Measurements from ENCODE around the gene PMPCA.

PMPCA gene

DNA sequence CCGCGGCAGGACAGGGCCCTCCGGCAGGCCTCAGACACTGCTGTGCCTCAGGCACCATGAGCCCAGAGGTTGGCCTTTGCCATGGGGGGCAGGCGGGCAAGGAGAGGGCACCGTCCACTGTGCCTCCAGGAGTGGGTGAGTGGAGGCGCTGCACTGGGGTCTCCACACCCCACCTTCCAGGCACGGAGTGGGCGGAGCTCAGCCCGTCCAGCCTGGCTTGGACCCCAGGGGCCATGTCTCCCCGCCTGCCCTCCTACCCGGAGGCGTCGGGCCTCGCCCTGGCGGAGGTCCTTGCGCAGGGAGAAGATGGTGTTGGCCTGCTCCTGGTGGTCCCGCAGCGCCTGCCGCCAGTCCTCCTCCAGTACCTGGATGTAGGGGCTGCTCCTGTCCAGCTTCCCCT is 40.4 kb upstream of the PMPCA start:
- no peaks in the 10 kb centered on the region for H3K36me3 Mint-ChIP-seq (ENCODE audit: low read depth)
- peaks cover 4% of the 10 kb centered on the region for H3K4me1 Mint-ChIP-seq (ENCODE audit: low read depth)
- H3K27ac Mint-ChIP-seq = no peak overlapping the region
- H3K9me3 Mint-ChIP-seq = no peaks in the 10 kb centered on the region
- no peaks in the 10 kb centered on the region for H3K27me3 Mint-ChIP-seq
- no peak overlapping the region for H3K4me3 Mint-ChIP-seq

DNA sequence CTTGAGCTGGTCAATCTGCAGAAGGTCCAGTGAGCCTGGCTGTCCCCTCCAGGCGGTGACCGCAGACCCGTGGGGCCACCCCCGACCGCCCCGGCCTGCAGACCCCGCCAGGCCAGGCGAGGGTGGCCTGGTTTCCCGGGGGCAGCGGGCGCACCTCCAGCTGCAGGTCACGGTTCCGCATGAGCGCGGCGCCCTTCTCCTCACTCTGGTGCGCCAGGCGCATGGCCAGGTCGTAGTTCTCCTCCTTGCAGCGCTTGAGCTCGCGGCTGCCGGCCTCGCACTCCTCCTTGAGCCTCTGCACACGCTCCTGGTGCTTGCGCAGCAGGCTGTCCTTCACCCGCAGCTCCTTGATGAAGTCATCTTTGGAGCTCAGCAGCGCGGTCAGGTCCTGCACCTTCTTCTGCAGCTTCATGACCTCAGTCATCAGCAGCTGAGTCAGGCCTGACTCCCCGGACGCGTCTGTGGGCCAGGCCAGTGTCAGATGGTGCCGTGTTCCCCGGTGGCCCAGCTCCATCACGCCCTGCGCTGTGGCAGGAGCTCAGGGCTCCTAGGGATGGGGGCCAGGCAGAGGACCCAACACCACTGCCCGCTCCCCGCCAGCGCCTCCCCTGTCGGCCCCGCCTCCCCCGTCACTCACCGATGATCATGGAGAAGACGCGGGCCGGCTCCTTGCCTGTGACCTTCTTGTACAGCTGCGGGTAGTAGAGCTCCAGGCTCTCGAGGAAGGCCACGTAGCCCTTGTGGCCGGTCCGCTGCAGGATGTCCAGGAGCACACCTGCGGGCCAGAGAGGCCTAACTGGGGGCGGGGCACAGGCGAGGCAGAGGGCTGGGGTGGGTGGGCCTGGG is 39.5 kb upstream of the PMPCA start:
- Mint-ChIP-seq H3K27ac (no peak overlapping the region), H3K4me1 (ENCODE audit: low read depth) (peaks cover 4% of the 10 kb centered on the region), H3K36me3 (ENCODE audit: low read depth) (no peaks in the 10 kb centered on the region), H3K27me3 (no peaks in the 10 kb centered on the region), H3K4me3 (no peak overlapping the region), H3K9me3 (no peaks in the 10 kb centered on the region)

DNA sequence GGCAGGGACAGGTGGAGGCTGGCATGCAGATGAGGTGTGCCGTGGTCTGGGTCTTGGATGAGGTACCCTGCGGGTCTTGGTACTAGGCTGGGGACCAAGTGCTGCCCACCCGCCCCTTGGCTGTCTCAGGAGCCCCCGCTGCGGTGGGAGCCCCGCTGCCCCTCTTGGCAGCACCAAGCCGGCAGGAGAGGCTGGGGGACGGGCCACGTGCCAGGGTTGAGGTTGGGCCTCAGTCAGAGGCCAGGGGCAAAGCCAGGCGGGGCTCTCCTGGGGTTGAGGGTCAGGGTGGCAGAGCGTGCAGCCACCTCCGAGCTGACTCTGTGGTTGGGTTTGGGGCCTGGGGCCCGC is 39.0 kb upstream of the PMPCA start:
- H3K27me3 Mint-ChIP-seq = no peaks in the 10 kb centered on the region
- no peak overlapping the region for H3K4me3 Mint-ChIP-seq
- no peak overlapping the region for H3K27ac Mint-ChIP-seq
- H3K36me3 Mint-ChIP-seq (ENCODE audit: low read depth) = no peaks in the 10 kb centered on the region
- no peaks in the 10 kb centered on the region for H3K9me3 Mint-ChIP-seq
- peaks cover 4% of the 10 kb centered on the region for H3K4me1 Mint-ChIP-seq (ENCODE audit: low read depth)

DNA sequence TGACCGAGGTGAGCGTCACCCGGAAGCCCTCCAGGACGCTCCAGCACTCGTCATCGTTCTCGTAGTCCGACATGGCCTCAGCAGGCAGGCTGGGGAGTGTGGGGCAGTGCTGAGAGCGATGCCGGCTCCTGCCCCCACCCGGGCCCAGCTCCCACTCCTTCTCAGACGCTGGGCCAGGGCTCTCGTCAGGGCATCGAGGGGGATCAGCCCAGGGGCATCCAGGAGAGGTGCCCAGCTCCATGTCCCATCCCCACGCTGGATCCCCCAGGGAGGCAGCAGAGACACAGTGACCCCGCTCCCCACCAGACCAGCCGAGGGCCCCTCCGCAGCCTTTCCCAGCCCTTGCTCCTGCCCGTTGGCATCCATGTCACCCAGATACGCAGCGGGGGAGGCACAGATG is 38.5 kb upstream of the PMPCA start:
- H3K27me3 Mint-ChIP-seq = no peaks in the 10 kb centered on the region
- peaks cover 4% of the 10 kb centered on the region for H3K4me1 Mint-ChIP-seq (ENCODE audit: low read depth)

DNA sequence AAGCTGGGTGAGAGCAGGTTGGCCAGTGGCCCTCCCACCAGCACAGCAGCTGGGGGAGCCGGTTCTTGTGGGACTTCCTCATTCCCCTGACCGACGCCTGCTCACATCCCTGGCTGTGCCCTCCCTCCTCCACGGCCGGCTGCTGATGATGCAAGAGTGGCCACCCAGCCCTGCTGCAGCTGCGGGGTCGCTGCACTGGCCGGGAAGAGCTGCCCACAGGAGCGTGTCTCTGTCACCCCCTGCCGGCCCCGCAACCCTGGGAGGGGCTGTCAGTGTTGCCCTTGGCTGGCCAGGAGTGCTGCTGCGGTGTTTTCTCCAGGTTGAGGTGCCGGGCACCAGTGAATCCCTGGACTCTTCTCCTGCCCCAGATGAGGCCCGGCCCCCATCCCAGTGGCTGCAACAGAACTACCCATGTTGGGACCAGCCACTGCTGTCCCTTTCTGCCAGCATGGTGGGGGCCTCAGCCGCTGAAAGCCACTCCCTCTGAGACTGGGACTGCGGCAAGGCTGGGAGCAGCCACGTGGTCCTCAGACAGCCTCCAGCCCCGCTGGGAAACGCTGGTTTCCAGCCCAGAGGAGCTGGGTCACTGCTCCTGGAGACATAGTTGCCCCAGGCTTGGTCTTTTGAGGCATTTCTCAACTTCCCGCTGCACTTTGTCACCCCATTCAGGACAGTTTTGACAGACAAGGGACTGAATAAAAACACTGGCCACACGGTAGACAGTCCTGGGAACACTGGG is 37.7 kb upstream of the PMPCA start:
- Mint-ChIP-seq H3K27me3 (no peaks in the 10 kb centered on the region), H3K4me1 (ENCODE audit: low read depth) (peaks cover 4% of the 10 kb centered on the region), H3K9me3 (no peaks in the 10 kb centered on the region), H3K36me3 (ENCODE audit: low read depth) (no peaks in the 10 kb centered on the region), H3K4me3 (peak overlapping the region; percentile 52), H3K27ac (no peak overlapping the region)

More for the DNA sequence above, 38.5 kb upstream of the PMPCA start:
- H3K9me3 Mint-ChIP-seq = no peaks in the 10 kb centered on the region
- H3K27ac Mint-ChIP-seq = no peak overlapping the region
- H3K4me3 Mint-ChIP-seq = no peak overlapping the region
- no peaks in the 10 kb centered on the region for H3K36me3 Mint-ChIP-seq (ENCODE audit: low read depth)

DNA sequence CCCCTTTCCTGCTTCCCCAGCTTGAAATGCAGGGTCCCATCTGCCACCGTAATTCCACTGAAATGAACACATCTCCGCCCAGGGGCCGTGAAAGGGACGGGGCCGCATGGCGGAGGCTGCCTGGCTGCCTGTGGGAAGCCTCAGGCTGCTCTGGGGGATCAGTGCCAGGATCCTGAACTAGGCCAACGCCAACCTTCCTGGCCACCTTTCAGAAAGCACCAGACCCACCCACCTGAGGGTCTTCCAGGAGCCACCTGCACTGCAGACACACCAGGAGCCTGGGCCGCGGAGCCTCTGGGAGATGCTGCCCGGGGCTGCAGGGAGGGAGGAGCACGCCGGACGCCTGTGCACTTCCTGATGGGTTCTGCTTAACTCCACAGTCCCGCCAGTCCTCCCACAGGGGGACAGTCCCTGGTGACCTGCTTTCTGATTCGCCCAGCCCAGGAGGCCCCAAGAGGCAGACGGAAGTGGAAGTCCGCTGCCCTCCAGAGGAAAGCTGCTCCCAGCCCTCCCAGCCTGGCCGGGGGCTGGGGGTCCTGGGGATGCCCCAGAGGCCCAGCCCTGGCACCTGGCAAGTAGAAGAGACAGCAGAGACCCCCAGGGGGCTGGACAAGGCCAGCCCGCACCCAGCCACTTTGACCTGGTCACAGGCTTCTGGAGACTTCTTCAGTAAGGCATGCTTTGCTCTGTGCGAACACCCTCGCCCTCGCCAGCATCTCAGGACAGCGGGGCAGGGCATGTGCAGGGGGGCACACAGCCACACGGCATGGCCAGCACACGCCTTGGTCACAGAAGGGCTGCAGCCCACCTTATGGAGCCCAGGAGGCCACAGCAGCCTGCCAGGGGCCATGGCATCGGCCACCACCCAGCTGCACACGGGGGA is 36.9 kb upstream of the PMPCA start, which contains the start of gene CARD9:
CARD9 (minus strand) TSS at position 370 of the 883 bp plus-strand sequence. CDS start 1,591 bp downstream, outside the sequence.
- no peaks in the 10 kb centered on the region for H3K27me3 Mint-ChIP-seq
- no peaks in the 10 kb centered on the region for H3K9me3 Mint-ChIP-seq
- peak within 1 kb of the TSS; percentile 52 for H3K4me3 Mint-ChIP-seq
- no peaks in the 10 kb centered on the region for H3K36me3 Mint-ChIP-seq (ENCODE audit: low read depth)
- peaks cover 4% of the 10 kb centered on the region for H3K4me1 Mint-ChIP-seq (ENCODE audit: low read depth)
- no peak within 1 kb of the TSS for H3K27ac Mint-ChIP-seq

DNA sequence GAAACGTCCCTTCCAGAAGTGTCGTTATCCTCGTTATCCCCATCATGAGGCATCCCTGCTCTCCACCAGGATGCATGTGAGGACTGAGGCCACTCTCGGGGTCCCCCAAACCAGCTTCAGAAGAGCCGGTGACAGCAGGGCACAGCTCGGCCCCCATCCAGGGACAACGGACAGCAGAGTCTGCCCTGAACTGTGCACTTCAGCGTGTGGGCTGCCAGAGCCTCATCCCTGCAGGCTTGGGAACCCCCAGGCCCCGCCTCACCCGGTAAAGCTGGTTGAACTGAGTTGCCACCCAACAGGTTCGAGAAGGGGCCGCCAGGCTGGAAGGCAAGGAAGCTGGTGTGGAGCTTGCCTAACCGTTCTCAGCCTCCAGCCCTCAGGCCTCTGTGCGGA is 36.3 kb upstream of the PMPCA start:
- Mint-ChIP-seq H3K4me1 (ENCODE audit: low read depth) (peaks cover 4% of the 10 kb centered on the region), H3K27me3 (no peaks in the 10 kb centered on the region), H3K9me3 (no peaks in the 10 kb centered on the region), H3K27ac (no peak overlapping the region), H3K36me3 (ENCODE audit: low read depth) (no peaks in the 10 kb centered on the region), H3K4me3 (no peak overlapping the region)

DNA sequence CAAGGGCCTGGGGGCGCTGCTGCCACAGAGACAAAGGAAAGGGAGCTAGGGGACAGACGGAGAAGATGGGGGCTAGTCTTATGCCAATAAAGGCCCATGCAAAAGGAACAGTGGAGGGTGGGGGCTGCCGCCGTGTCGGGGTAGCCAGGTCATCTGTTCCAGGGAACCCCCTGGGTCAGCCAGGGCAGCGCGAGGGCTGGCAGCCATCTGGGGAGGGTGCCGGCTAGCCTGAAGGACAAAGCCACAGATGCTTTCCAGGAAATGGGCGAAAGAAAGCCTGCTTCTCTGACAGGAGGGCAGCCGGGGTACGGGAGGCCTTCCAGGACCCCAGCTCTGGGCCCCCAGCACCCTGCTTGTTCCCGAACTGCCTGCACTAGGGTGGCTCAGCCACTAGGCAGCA is 35.4 kb upstream of the PMPCA start:
- Mint-ChIP-seq H3K27ac (peak overlapping the region; percentile 63), H3K4me1 (ENCODE audit: low read depth) (peaks cover 4% of the 10 kb centered on the region), H3K27me3 (no peaks in the 10 kb centered on the region), H3K36me3 (ENCODE audit: low read depth) (no peaks in the 10 kb centered on the region), H3K4me3 (no peak overlapping the region), H3K9me3 (no peaks in the 10 kb centered on the region)

DNA sequence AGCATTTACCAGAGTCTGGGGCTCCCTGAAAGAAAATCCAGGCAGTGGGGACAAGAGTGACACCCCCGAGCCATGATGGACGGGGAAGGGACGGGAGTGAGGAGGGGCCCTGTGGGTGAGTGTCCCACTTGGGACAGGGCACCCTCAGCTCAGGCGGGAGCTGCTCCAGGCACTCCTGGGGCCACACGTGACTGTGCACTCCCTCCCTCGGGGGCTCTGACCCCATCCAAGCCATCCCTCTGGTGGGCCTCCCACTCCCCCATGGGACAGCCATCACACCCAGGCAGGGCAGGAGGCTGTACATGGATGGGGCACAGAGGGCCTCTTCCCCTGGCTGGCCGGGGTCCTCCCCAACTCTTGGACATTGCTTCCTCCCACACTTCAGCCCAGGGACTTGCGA is 34.0 kb upstream of the PMPCA start:
- H3K9me3 Mint-ChIP-seq = no peaks in the 10 kb centered on the region
- no peak overlapping the region for H3K4me3 Mint-ChIP-seq
- no peaks in the 10 kb centered on the region for H3K36me3 Mint-ChIP-seq (ENCODE audit: low read depth)
- peaks cover 4% of the 10 kb centered on the region for H3K4me1 Mint-ChIP-seq (ENCODE audit: low read depth)
- H3K27me3 Mint-ChIP-seq = no peaks in the 10 kb centered on the region
- H3K27ac Mint-ChIP-seq = no peak overlapping the region

DNA sequence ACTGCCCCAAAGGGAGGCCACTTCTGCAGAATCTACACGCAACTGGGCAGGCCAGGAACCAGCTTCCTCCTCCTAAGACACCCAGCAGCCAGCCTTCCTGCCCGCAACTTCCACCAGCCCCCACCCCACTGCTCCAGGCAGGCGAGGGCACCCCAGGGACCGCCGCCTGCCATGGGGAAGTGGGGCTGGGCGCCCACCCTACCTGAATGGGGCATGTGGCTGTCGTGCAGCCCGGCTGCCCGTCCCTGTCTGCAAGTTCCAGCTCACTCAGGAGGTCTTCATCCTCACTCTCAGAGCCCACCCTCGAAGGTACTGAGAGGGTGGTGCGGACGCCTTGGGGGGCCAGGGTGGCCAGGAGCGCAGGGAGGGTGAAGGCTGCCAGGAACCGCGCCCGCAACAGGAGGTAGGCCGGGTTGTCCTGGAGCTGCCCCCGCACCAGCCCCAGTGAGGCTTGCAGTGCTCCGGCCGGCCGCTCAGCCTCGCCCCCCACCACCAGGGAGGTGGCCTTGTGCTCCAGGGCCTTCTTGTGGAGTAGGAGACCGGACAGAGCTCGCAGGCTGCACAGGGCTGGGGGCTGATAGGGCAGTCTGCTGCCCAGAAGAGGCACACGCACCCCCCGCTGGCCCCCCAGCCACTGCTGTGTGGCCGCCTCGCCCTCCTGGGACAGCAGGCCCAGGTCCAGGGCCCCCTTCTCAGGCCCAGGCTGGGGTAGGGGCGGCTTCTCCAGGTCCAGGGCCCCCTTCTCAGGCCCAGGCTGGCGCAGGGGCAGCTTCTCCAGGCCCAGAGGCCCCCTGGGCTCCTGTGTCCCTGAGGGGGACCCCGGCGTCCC is 32.9 kb upstream of the PMPCA start:
- H3K4me3 Mint-ChIP-seq = no peak overlapping the region
- H3K4me1 Mint-ChIP-seq (ENCODE audit: low read depth) = peaks cover 4% of the 10 kb centered on the region
- H3K27ac Mint-ChIP-seq = no peak overlapping the region
- H3K27me3 Mint-ChIP-seq = no peaks in the 10 kb centered on the region
- no peaks in the 10 kb centered on the region for H3K9me3 Mint-ChIP-seq
- H3K36me3 Mint-ChIP-seq (ENCODE audit: low read depth) = peaks cover 8% of the 10 kb centered on the region

DNA sequence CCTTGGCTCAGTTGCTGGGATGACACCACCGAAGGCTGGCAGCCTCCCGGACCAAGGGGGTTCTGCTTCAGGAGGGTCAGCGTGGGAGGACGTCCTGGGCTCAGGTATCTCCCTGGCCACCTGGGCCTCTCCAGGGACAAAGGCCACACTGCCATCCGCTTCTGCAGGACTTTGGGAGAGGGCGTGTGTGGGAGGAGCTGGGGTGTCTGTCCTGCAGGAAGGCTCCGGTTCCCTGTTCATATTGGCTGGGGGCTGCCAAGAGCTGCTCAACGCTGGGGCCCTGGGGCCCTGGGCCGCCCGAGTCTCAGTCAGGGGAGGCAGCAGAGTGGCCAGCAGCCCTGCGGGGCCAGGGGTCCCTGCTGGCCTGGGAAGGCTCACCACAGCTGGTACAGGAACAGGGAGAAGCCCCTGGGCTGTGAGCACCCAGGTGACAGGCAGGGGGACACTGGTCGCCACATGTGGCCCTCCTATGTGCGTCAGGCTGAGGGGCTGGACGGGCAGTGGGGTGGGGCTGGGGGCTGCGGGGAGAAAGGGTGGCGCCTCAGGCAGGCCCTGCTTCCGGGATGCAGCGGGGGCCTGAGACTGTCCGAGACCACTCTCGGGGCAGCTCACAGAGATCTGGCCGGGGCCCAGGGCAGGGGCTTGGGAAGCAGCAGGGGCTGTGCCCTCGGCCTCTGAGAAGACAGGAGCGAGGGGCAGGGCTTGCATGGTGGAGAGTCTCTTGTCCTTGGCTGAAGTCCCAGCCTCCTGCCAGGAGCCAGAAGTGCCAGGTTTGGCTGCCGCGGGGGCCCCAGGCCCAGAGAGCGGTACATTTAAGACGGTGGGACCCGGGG is 32.1 kb upstream of the PMPCA start:
- Mint-ChIP-seq H3K9me3 (no peaks in the 10 kb centered on the region), H3K4me3 (no peak overlapping the region), H3K27me3 (no peaks in the 10 kb centered on the region), H3K27ac (no peak overlapping the region), H3K36me3 (ENCODE audit: low read depth) (peaks cover 9% of the 10 kb centered on the region), H3K4me1 (ENCODE audit: low read depth) (no peaks in the 10 kb centered on the region)

DNA sequence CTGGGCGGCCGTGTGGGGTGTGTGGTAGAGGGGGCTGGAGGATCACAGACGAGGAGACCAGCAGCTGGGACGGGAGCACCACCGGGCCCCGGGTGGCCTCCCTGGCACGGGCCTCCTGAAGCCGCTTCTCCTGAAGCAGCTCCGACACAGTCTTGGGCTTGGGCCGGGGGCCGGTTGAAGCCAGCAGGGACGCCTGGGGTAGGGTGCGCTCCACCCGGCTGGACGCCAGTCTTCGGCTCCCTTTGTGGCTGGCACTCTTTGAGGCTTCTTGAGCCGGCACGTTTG is 31.5 kb upstream of the PMPCA start:
- H3K27me3 Mint-ChIP-seq = no peaks in the 10 kb centered on the region

DNA sequence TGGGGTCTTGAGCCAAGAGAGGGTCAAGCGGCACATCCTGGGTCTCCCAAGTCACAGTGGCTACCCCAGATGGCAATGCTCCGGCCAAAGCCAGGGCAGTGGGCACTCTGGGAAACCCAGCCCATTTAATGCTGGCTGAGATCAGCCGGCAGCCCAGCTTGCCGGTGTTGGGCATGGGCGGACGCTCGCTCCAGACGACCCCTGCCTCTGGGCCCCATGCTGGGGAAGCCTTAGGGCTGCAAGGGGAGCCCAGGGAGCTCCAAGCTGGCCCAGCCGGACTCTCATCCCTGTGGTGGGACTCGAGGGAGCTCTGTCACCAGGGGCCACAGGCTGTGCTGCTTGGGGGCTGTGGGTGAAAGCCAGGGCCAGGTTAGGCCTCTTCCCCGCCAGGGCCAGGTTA is 31.1 kb upstream of the PMPCA start:
- no peak overlapping the region for H3K4me3 Mint-ChIP-seq
- peaks cover 17% of the 10 kb centered on the region for H3K36me3 Mint-ChIP-seq (ENCODE audit: low read depth)
- no peaks in the 10 kb centered on the region for H3K9me3 Mint-ChIP-seq
- H3K4me1 Mint-ChIP-seq (ENCODE audit: low read depth) = peaks cover 4% of the 10 kb centered on the region
- no peaks in the 10 kb centered on the region for H3K27me3 Mint-ChIP-seq
- no peak overlapping the region for H3K27ac Mint-ChIP-seq

More for the DNA sequence above, 31.5 kb upstream of the PMPCA start:
- peaks cover 12% of the 10 kb centered on the region for H3K36me3 Mint-ChIP-seq (ENCODE audit: low read depth)
- no peaks in the 10 kb centered on the region for H3K4me1 Mint-ChIP-seq (ENCODE audit: low read depth)
- no peaks in the 10 kb centered on the region for H3K9me3 Mint-ChIP-seq
- H3K27ac Mint-ChIP-seq = no peak overlapping the region
- H3K4me3 Mint-ChIP-seq = no peak overlapping the region

DNA sequence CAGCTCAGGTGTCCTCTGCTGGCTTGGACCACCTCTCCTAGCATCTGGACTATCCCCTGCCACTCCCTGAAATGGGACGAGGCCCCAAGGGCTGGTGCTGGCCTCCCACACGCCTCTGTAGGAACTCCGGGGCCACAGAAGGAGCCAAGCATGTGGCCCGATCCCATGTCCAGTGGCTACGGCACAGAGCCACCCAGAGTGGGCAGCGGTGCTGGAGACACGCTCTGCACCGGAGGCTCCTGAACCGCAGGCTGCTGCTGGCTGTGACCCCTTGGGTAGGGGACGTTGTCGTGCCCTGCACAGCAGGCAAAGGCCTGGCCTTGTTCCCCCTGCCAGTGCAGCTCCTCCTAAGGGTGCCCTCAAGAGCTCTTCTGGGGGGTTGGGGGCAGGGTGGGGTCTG is 30.6 kb upstream of the PMPCA start:
- Mint-ChIP-seq H3K9me3 (no peaks in the 10 kb centered on the region), H3K4me1 (ENCODE audit: low read depth) (peaks cover 8% of the 10 kb centered on the region), H3K27me3 (no peaks in the 10 kb centered on the region), H3K4me3 (no peak overlapping the region), H3K27ac (no peak overlapping the region), H3K36me3 (ENCODE audit: low read depth) (peaks cover 22% of the 10 kb centered on the region)
